Sigmoid colon (tissue), 7 donors: ENCODE measurements around the gene AKAP7. TPM values are rescaled to one million over a fixed set of nuclear protein-coding genes. Genes with fewer than 3 reads are reported as not detected.

Experiments used
- DNase-seq: peaks from one replicate; pipeline ENCODE4 v3.0.0-alpha.2; 2019
- H3K27ac ChIP-seq, 4 donors: fragments of 200-600 bp; sonication (generic); one replicate each; pipeline ENCODE4 v1.5.1; 2016 to 2019; ENCODE audit warnings: mild to moderate bottlenecking in 1 of 4
- H3K27me3 ChIP-seq, 3 donors: fragments of 200-600 bp; sonication (generic); one replicate each; pipeline ENCODE4 v1.5.1; 2019; ENCODE audit warnings: mild to moderate bottlenecking in 1 of 3
- H3K36me3 ChIP-seq, 4 donors: fragments of 200-600 bp; sonication (generic); one replicate each; pipeline ENCODE4 v1.5.1; 2016 to 2019
- H3K4me1 ChIP-seq, 4 donors: fragments of 200-600 bp; sonication (generic); one replicate each; pipeline ENCODE4 v1.5.1; 2017 to 2019
- H3K4me3 ChIP-seq, 4 donors: fragments of 200-600 bp; sonication (generic); one replicate each; pipeline ENCODE4 v1.5.1; 2017 to 2019; ENCODE audit warnings: mild to moderate bottlenecking in 2 of 4, moderate library complexity in 1 of 4
- H3K9me3 ChIP-seq, 4 donors: fragments of 200-600 bp in 3 of 4; sonication (generic) in 3 of 4; one replicate each; pipeline versions ENCODE4 v1.5.1 to v1.6.1; 2013 to 2019
- EP300 ChIP-seq, 4 donors: sonication (generic); formaldehyde crosslinking; IDR thresholded peaks; one replicate each; pipeline ENCODE4 v1.6.1; 2017; ENCODE audit warnings: antibody characterized with exemption in 4 of 4
- POLR2A ChIP-seq, 2 donors: fragments of 450-650 bp; IDR thresholded peaks; one replicate each; pipeline ENCODE4 v1.6.1; 2016; ENCODE audit warnings: antibody characterized with exemption in 2 of 2, mild to moderate bottlenecking in 2 of 2, moderate library complexity in 2 of 2
- POLR2AphosphoS5 ChIP-seq, 4 donors: sonication (generic); formaldehyde crosslinking; IDR thresholded peaks; one replicate each; pipeline ENCODE4 v1.6.1; 2017; ENCODE audit warnings: antibody characterized with exemption in 4 of 4
- WGBS, 2 donors: extraction: QIAGEN DNeasy Blood & Tissue Kit; methylation state at CpG; one replicate each; pipeline ENCODE4 v1.1.7; 2013; 5-methylcytosine and 5-hydroxymethylcytosine counted together
- intact Hi-C: fragments of 100-400 bp; cut with DNase I; formaldehyde crosslinking; loops from one replicate; pipeline ENCODE4 v1.15.1; 2023
- polyA plus RNA-seq, 3 donors: library from polyadenylated mRNA; stranded (reverse); fragments of 200-250 nt; gene quantifications; one replicate each; pipeline ENCODE4 v1.2.3, GENCODE V29; 2013
- total RNA-seq, 4 donors: library from RNA; depleted of rRNA; stranded (reverse); fragments of >200 nt; gene quantifications; one replicate each; pipeline ENCODE4 v1.1.0, GENCODE V29; 2016
- TF ChIP-seq, protein P1 (sequence below), 4 experiments: fragments of 450-650 bp in 3 of 4; fragments of 200-600 bp in 1 of 4; IDR thresholded peaks; one replicate each; pipeline ENCODE4 v1.5.1; 2016 to 2019; ENCODE audit warnings: antibody characterized with exemption in 4 of 4, mild to moderate bottlenecking in 3 of 4, moderate library complexity in 2 of 4
- donor health status: healthy with polysubstance abuse.
- donor health status: Bipolar disorder and iron deficiency.
- donor health status: healthy.

Gene AKAP7
- total and polyA plus RNA-seq, 7 donors: 7.9 to 23.8 (median 18.7) TPM

DNA sequence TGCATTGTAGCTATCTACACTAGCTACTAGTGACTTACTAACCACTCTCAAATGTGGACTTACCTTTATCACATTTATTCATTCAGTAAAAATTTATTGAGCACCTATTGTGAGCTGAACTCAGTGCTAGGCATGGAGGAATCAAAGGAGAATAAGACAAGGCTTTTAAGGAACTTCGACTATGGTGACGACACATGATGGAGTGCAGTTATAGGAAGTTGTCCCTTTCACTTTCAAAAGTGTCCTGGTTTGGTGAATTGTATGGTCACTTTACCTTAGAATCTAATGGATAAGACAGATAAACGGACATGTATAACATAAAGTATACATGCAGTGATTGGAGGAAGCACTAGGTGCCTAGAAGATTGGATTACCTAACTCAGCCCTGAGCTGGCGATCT is 4.3 kb downstream of the AKAP7 start:
- H3K4me3 ChIP-seq: no peak overlapping the region
- WGBS, 2 donors: 69 to 88% methylated on average over 4 of the region's 4 CpGs
- TF ChIP-seq EP300 (IDR thresholded peaks at IDR 0.05) (no peak), POLR2A (IDR thresholded peaks at IDR 0.05) (no peak), POLR2AphosphoS5 (IDR thresholded peaks at IDR 0.05) (no peak)
- TF ChIP-seq, protein P1, sequence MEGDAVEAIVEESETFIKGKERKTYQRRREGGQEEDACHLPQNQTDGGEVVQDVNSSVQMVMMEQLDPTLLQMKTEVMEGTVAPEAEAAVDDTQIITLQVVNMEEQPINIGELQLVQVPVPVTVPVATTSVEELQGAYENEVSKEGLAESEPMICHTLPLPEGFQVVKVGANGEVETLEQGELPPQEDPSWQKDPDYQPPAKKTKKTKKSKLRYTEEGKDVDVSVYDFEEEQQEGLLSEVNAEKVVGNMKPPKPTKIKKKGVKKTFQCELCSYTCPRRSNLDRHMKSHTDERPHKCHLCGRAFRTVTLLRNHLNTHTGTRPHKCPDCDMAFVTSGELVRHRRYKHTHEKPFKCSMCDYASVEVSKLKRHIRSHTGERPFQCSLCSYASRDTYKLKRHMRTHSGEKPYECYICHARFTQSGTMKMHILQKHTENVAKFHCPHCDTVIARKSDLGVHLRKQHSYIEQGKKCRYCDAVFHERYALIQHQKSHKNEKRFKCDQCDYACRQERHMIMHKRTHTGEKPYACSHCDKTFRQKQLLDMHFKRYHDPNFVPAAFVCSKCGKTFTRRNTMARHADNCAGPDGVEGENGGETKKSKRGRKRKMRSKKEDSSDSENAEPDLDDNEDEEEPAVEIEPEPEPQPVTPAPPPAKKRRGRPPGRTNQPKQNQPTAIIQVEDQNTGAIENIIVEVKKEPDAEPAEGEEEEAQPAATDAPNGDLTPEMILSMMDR (IDR thresholded peaks at IDR 0.05): no peak
- no peaks in the 10 kb centered on the region for H3K27me3 ChIP-seq
- H3K9me3 ChIP-seq: no peaks in the 10 kb centered on the region
- H3K36me3 ChIP-seq: no peaks in the 10 kb centered on the region
- H3K27ac ChIP-seq: no peak overlapping the region
- peaks cover 0 to 16% (median 7%) of the 10 kb centered on the region in 4 donors for H3K4me1 ChIP-seq
- DNase-seq: no peak
- intact Hi-C loops: no loop called here

DNA sequence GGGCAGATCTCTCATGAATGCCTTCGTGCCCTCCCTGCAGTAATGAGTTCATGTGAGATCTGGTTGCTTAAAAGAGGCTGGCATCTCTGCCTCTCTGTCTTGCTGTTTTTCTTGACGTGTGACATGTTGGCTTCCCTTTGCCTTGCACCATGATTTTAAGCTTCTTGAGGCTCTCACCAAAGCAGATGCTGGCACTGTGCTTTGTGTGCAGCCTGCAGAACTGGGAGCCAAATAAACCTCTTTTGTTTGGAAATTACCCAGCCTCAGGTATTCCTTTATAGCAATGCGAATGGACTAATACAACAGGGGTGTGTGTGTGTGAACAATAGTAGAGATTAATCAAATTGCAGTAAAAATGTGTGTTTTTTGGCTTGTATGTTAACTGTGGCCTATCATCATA is 8.1 kb downstream of the AKAP7 start:
- Histone ChIP-seq H3K27me3 (no peaks in the 10 kb centered on the region), H3K36me3 (peaks cover 0 to 12% (median 0%) of the 10 kb centered on the region in 4 donors), H3K4me1 (no peaks in the 10 kb centered on the region), H3K4me3 (no peak overlapping the region), H3K27ac (no peak overlapping the region), H3K9me3 (no peaks in the 10 kb centered on the region)
- intact Hi-C loops: no loop called here
- TF ChIP-seq EP300 (IDR thresholded peaks at IDR 0.05) (no peak), POLR2AphosphoS5 (IDR thresholded peaks at IDR 0.05) (no peak), POLR2A (IDR thresholded peaks at IDR 0.05) (no peak)
- TF ChIP-seq, protein P1 (IDR thresholded peaks at IDR 0.05): no peak
- 95 to 96% methylated on average over 3 of the region's 3 CpGs for WGBS, 2 donors
- no peak for DNase-seq

DNA sequence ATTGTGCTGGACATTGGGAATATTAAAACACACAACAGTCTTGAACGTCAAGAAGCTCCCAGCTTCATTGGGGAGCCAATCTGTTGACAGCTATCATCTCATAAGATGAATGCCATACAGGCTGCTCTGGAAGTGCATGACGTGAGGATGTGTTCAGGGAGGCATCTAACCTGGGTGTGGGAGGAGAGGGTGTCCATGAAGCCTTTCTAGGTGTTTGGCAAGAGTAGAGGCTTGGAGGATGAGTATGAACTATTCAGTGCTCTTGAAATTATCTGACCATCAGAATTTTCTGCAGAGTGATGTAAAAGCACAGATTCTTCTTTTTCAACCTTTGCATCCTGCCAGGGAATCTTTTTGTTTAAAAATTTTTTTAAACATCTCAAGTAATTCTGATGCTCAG is 11.6 kb downstream of the AKAP7 start:
- no peak for DNase-seq
- Histone ChIP-seq H3K4me3 (no peak overlapping the region), H3K9me3 (no peaks in the 10 kb centered on the region), H3K27ac (no peak overlapping the region), H3K27me3 (no peaks in the 10 kb centered on the region), H3K36me3 (peaks cover 0 to 12% (median 0%) of the 10 kb centered on the region in 4 donors), H3K4me1 (no peaks in the 10 kb centered on the region)
- TF ChIP-seq, protein P1 (IDR thresholded peaks at IDR 0.05): no peak
- TF ChIP-seq POLR2AphosphoS5 (IDR thresholded peaks at IDR 0.05): no peak
- no peak for TF ChIP-seq EP300 (IDR thresholded peaks at IDR 0.05)
- TF ChIP-seq POLR2A (IDR thresholded peaks at IDR 0.05): no peak
- intact Hi-C loops: no loop called here
- 86 to 87% methylated on average over 2 of the region's 2 CpGs for WGBS, 2 donors

DNA sequence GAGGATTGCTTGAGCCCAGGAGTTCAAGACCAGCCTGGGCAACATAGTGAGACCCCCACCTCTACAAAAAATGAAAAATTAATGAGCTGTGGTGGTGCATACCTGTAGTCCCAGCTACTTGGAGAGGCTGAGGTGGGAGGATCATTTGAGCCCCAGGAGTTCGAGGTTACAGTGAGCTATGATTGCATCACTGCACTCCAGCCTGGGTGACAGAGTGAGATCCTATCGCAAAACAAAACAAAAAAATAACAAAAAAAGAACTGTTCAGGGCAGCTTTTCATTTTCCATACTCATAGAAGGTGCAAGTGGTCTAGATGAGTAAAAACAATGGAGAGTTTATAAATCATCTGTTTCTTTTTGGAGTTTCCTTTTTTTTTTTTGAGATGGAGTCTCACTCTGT is 21.1 kb downstream of the AKAP7 start:
- H3K27me3 ChIP-seq: no peaks in the 10 kb centered on the region
- peaks cover 0 to 14% (median 0%) of the 10 kb centered on the region in 4 donors for H3K36me3 ChIP-seq
- no peaks in the 10 kb centered on the region for H3K4me1 ChIP-seq
- TF ChIP-seq POLR2A (IDR thresholded peaks at IDR 0.05) (no peak), POLR2AphosphoS5 (IDR thresholded peaks at IDR 0.05) (no peak), EP300 (IDR thresholded peaks at IDR 0.05) (no peak)
- TF ChIP-seq, protein P1 (IDR thresholded peaks at IDR 0.05): no peak
- H3K9me3 ChIP-seq: no peaks in the 10 kb centered on the region
- no peak overlapping the region for H3K4me3 ChIP-seq
- DNase-seq: no peak
- WGBS, 2 donors: 90 to 93% methylated on average over 2 of the region's 2 CpGs
- no peak overlapping the region for H3K27ac ChIP-seq
- intact Hi-C loops: no loop called here

DNA sequence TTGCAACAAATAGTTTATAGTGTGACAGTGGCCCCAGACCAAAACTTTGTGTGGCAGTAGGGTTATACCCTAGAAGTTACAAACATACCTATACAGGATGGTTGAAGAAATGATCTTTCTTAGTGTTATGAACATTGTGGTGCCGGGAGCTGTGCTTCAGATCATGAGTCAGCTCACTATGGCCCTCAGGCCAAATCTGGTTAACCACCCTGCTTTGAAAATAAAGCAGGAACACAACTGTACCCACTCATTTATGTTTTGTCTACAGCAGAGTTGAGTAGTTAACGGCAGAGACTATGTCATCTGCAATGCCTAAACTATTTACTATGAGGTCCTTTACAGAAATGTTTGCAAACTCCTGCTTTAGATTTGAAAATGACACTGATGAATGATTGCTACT is 24.3 kb downstream of the AKAP7 start:
- Histone ChIP-seq H3K4me3 (no peak overlapping the region), H3K27me3 (no peaks in the 10 kb centered on the region), H3K9me3 (no peaks in the 10 kb centered on the region), H3K4me1 (no peaks in the 10 kb centered on the region), H3K36me3 (peaks cover 0 to 23% (median 0%) of the 10 kb centered on the region in 4 donors), H3K27ac (no peak overlapping the region)
- DNase-seq: no peak
- intact Hi-C loops: no loop called here
- WGBS, 2 donors: 80 to 88% methylated on average over 2 of the region's 2 CpGs
- TF ChIP-seq, protein P1 (IDR thresholded peaks at IDR 0.05): no peak
